SK-N-SH (cell line): ENCODE data around the gene ZBTB24. TPM values are rescaled to one million over a fixed set of nuclear protein-coding genes. Genes with fewer than 3 reads are reported as not detected.

Experiments used
- CTCF ChIA-PET: fragments of 300-600, 350-600 bp; formaldehyde crosslinking; extraction: SDS; loops from one replicate; lab custom pipeline; 2021; lab: Yijun Ruan, JAX
- POLR2A ChIA-PET: fragments of 350-600 bp; sonication (Branson Sonifier 250); formaldehyde crosslinking; extraction: SDS; loops from one replicate; lab custom pipeline; 2020; ENCODE audit warnings: antibody characterized with exemption, inconsistent platforms; lab: Yijun Ruan, JAX
- DNase-seq: peaks from one replicate; pipeline ENCODE4 v3.0.0; 2012
- H2AFZ ChIP-seq: fragments of 200-600 bp; sonication (generic); 2 replicates; pipeline ENCODE4 v1.8.1; 2016; ENCODE audit warnings: antibody characterized with exemption, mild to moderate bottlenecking, low read depth
- H3F3A ChIP-seq: fragments of 200-600 bp; sonication (generic); replicated peaks from 2 replicates; pipeline ENCODE3; 2016; ENCODE audit warnings: antibody characterized with exemption, mild to moderate bottlenecking; ENCODE audit not compliant: insufficient read depth
- H3K27ac ChIP-seq, 2 experiments: fragments of 200-500 bp in 1 of 2; fragments of 200-600 bp in 1 of 2; sonication (Bioruptor generic) in 1 of 2; sonication (generic), shearing (Covaris generic) in 1 of 2; 2 replicates each; pipeline versions ENCODE4 v1.5.1 to v1.6.1; 2014 to 2016; ENCODE audit warnings: low read depth in 2 of 2, inconsistent platforms in 1 of 2, low read length in 1 of 2, mild to moderate bottlenecking in 1 of 2, mixed read lengths in 1 of 2
- H3K27me3 ChIP-seq: fragments of 200-600 bp; sonication (generic), shearing (Covaris generic); 2 replicates; pipeline ENCODE4 v1.6.1; 2016; ENCODE audit warnings: mixed run types; ENCODE audit not compliant: insufficient read depth
- H3K36me3 ChIP-seq, 2 experiments: fragments of 200-500 bp in 1 of 2; fragments of 200-600 bp in 1 of 2; sonication (Bioruptor generic) in 1 of 2; sonication (generic) in 1 of 2; replicated peaks in 1 of 2; 2 replicates each; pipeline versions ENCODE3 to v1.5.1; 2014 to 2016; ENCODE audit warnings: low read length in 1 of 2, mild to moderate bottlenecking in 1 of 2; ENCODE audit not compliant: insufficient read depth in 2 of 2, control insufficient read depth in 1 of 2
- H3K4me1 ChIP-seq, 2 experiments: fragments of 200-500 bp in 1 of 2; fragments of 200-600 bp in 1 of 2; sonication (Bioruptor generic) in 1 of 2; sonication (generic), shearing (Covaris generic) in 1 of 2; 2 replicates each; pipeline versions ENCODE4 v1.5.1 to v1.6.1; 2014 to 2016; ENCODE audit warnings: low read depth in 1 of 2, low read length in 1 of 2, mixed run types in 1 of 2; ENCODE audit not compliant: insufficient read depth in 2 of 2, control insufficient read depth in 1 of 2
- H3K4me2 ChIP-seq: fragments of 200-600 bp; sonication (generic), shearing (Covaris generic); 2 replicates; pipeline ENCODE4 v1.6.1; 2017; ENCODE audit warnings: mixed run types
- H3K4me3 ChIP-seq, 2 experiments: fragments of 200-500 bp in 1 of 2; fragments of 200-600 bp in 1 of 2; sonication (Bioruptor generic) in 1 of 2; sonication (generic), shearing (Covaris generic) in 1 of 2; 2 replicates each; pipeline versions ENCODE4 v1.5.1 to v1.8.1; 2014 to 2016; ENCODE audit warnings: low read depth in 2 of 2, inconsistent platforms in 1 of 2, low read length in 1 of 2, mild to moderate bottlenecking in 1 of 2, mixed read lengths in 1 of 2, moderate library complexity in 1 of 2
- H3K79me2 ChIP-seq: fragments of 200-600 bp; sonication (generic); 2 replicates; pipeline ENCODE4 v1.8.1; 2017; ENCODE audit warnings: mild to moderate bottlenecking; ENCODE audit not compliant: insufficient read depth
- H3K9ac ChIP-seq: fragments of 200-600 bp; sonication (generic); 2 replicates; pipeline ENCODE4 v1.6.1; 2017; ENCODE audit warnings: mixed run types
- H3K9me2 ChIP-seq: fragments of 200-600 bp; sonication (generic); 2 replicates; pipeline ENCODE4 v1.6.1; 2017; ENCODE audit warnings: mixed run types
- H3K9me3 ChIP-seq: fragments of 200-600 bp; sonication (generic); 2 replicates; pipeline ENCODE4 v1.6.1; 2017; ENCODE audit warnings: mixed run types, mild to moderate bottlenecking, moderate library complexity
- H4K20me1 ChIP-seq: fragments of 200-600 bp; sonication (generic); 2 replicates; pipeline ENCODE4 v1.6.1; 2017; ENCODE audit warnings: mild to moderate bottlenecking, mixed run types; ENCODE audit not compliant: insufficient read depth
- ELF1 ChIP-seq: IDR thresholded peaks from 2 replicates; pipeline ENCODE4 v1.4.0; 2012
- EP300 ChIP-seq, 2 experiments: IDR thresholded peaks; 2 replicates each; pipeline versions ENCODE4 v1.4.0 to v1.6.1; 2012; ENCODE audit warnings: borderline replicate concordance in 1 of 2, low read depth in 1 of 2, low read length in 1 of 2
- EZH2phosphoT487 ChIP-seq: fragments of 200-600 bp; sonication (generic); IDR thresholded peaks from 2 replicates; pipeline ENCODE4 v1.6.1; 2017; ENCODE audit warnings: low read depth, mixed run types, mild to moderate bottlenecking, antibody characterized with exemption, moderate library complexity, borderline replicate concordance
- FOSL2 ChIP-seq: IDR thresholded peaks from 2 replicates; pipeline ENCODE4 v1.4.0; 2012; ENCODE audit warnings: low read depth, mild to moderate bottlenecking, moderate library complexity, borderline replicate concordance
- FOXJ3 ChIP-seq: sonication (generic); formaldehyde crosslinking; IDR thresholded peaks from 2 replicates; pipeline ENCODE4 v1.5.1; 2020; ENCODE audit warnings: mild to moderate bottlenecking, missing genetic modification reagents
- FOXM1 ChIP-seq: IDR thresholded peaks from 2 replicates; pipeline ENCODE4 v1.4.0; 2012; ENCODE audit warnings: low read depth, mild to moderate bottlenecking
- GABPA ChIP-seq: IDR thresholded peaks from 2 replicates; pipeline ENCODE4 v1.4.0; 2012; ENCODE audit warnings: low read depth, mild to moderate bottlenecking
- MAX ChIP-seq: IDR thresholded peaks from 2 replicates; pipeline ENCODE4 v1.4.0; 2012; ENCODE audit warnings: low read depth
- NFIC ChIP-seq: IDR thresholded peaks from 2 replicates; pipeline ENCODE4 v1.4.0; 2012; ENCODE audit warnings: borderline replicate concordance
- POLR2AphosphoS5 ChIP-seq: IDR thresholded peaks from 2 replicates; pipeline ENCODE4 v1.6.1; 2012; ENCODE audit warnings: low read depth, low read length
- REST ChIP-seq: IDR thresholded peaks from 2 replicates; pipeline ENCODE4 v1.6.1; 2012; ENCODE audit warnings: mild to moderate bottlenecking, low read depth, low read length, moderate library complexity
- RFX5 ChIP-seq: IDR thresholded peaks from 2 replicates; pipeline ENCODE4 v1.6.1; 2012; ENCODE audit warnings: mild to moderate bottlenecking, improper control_type of control experiment, low read length
- TAF1 ChIP-seq: IDR thresholded peaks from 2 replicates; pipeline ENCODE4 v1.6.1; 2012; ENCODE audit warnings: low read depth, mild to moderate bottlenecking, low read length, moderate library complexity, borderline replicate concordance
- TCF12 ChIP-seq: IDR thresholded peaks from 2 replicates; pipeline ENCODE4 v1.4.0; 2012
- TEAD4 ChIP-seq: IDR thresholded peaks from 2 replicates; pipeline ENCODE4 v1.4.0; 2012; ENCODE audit warnings: mild to moderate bottlenecking, borderline replicate concordance; ENCODE audit not compliant: insufficient read depth
- USF1 ChIP-seq: IDR thresholded peaks from 2 replicates; pipeline ENCODE4 v1.4.0; 2012; ENCODE audit warnings: low read depth, borderline replicate concordance
- USF2 ChIP-seq: fragments of 150-350 bp; IDR thresholded peaks from 2 replicates; pipeline ENCODE4 v1.6.1; 2017; ENCODE audit warnings: antibody characterized with exemption, low read length, low read depth, borderline replicate concordance
- YY1 ChIP-seq: IDR thresholded peaks from 2 replicates; pipeline ENCODE4 v1.4.0; 2012; ENCODE audit warnings: low read depth, mild to moderate bottlenecking
- WGBS: methylation state at CpG from one replicate; pipeline ENCODE4 v1.1.6; 2017; ENCODE audit warnings: low lambda C conversion rate; 5-methylcytosine and 5-hydroxymethylcytosine counted together
- polyA plus RNA-seq, 3 experiments: library from polyadenylated mRNA; depleted of rRNA; stranded (reverse); fragments of >200 nt; gene quantifications; 2 replicates each; pipeline ENCODE4 v1.2.3, GENCODE V29; 2012

ZBTB24 gene
- polyA plus RNA-seq, 1 of the 3 experiments (the other 2 are of a cell fraction): 1.7 TPM

GRCh38 chr6:109506314-109506713 is 23.3 kb upstream of the ZBTB24 start:
- H3K9ac ChIP-seq: no peak overlapping the region
- H3K79me2 ChIP-seq: no peaks in the 10 kb centered on the region
- H3F3A ChIP-seq: no peaks in the 10 kb centered on the region
- no peak overlapping the region for H3K4me3 ChIP-seq
- ChIA-PET POLR2A (no interaction called here), CTCF (no interaction called here)
- H3K4me1 ChIP-seq: no peaks in the 10 kb centered on the region; a peak in 1 of 4 replicates
- no peak overlapping the region for H3K27ac ChIP-seq
- H4K20me1 ChIP-seq: no peaks in the 10 kb centered on the region
- no peaks in the 10 kb centered on the region for H3K27me3 ChIP-seq
- no peak overlapping the region for H2AFZ ChIP-seq
- 76% methylated on average over 2 of the region's 2 CpGs for WGBS
- no peaks in the 10 kb centered on the region for H3K9me3 ChIP-seq
- DNase-seq: no peak
- no peaks in the 10 kb centered on the region for H3K9me2 ChIP-seq
- H3K4me2 ChIP-seq: no peak overlapping the region
- H3K36me3 ChIP-seq: no peaks in the 10 kb centered on the region
- TF ChIP-seq TCF12 (no peak), TEAD4 (no peak), ELF1 (no peak), FOXJ3 (CRISPR knock-in tag) (no peak), EZH2phosphoT487 (no peak), RFX5 (no peak), REST (no peak), USF2 (no peak)
- TF ChIP-seq, all 33 proteins: peak for 0

- Histone ChIP-seq H3K27ac (no peak overlapping the region), H4K20me1 (no peaks in the 10 kb centered on the region), H2AFZ (no peak overlapping the region), H3K9me2 (no peaks in the 10 kb centered on the region)
- POLR2A ChIA-PET: no interaction called here
- TF ChIP-seq FOXM1 (no peak), NFIC (no peak), TEAD4 (no peak), EP300 (IDR thresholded peaks at IDR 0.05; ENCODE audit: borderline replicate concordance in 1 of 2, low read depth in 1 of 2, low read length in 1 of 2) (no peak), YY1 (no peak), ELF1 (no peak), FOSL2 (no peak), USF2 (no peak), RFX5 (no peak), TAF1 (no peak), POLR2AphosphoS5 (no peak), GABPA (no peak), USF1 (no peak), MAX (no peak)
- TF ChIP-seq, all 33 proteins: peak for 0
- Histone ChIP-seq H3F3A (no peaks in the 10 kb centered on the region), H3K27me3 (no peaks in the 10 kb centered on the region), H3K4me2 (no peak overlapping the region), H3K4me3 (no peak overlapping the region), H3K9me3 (no peaks in the 10 kb centered on the region), H3K79me2 (no peaks in the 10 kb centered on the region), H3K36me3 (no peaks in the 10 kb centered on the region), H3K4me1 (no peaks in the 10 kb centered on the region), H3K9ac (no peak overlapping the region)
- WGBS: 47% methylated on average over 7 of the region's 10 CpGs
- DNase-seq: no peak
- CTCF ChIA-PET: interaction anchor here (1.5 kb wide), 1 partner anchor 202 kb away, joined by 4 read pairs; no protein-coding TSS in a partner anchor
Observed at GRCh38 chr6:109503327-109504224, 20.6 kb upstream of the ZBTB24 start.
